ENCODE results near the gene MB. TPM values are rescaled to one million over a fixed set of nuclear protein-coding genes. Genes with fewer than 3 reads are reported as not detected.

Gene MB
- total RNA-seq, 2 donors from 2014 or later = not detected

- ATAC-seq (peak; percentile 86 to 92), DNase-seq (ENCODE audit: low spot score) (peak; percentile 88)
- Mint-ChIP-seq H3K27ac (peak within 1 kb of the TSS; percentile 98 to 99), H3K4me1 (ENCODE audit: low read depth in 2 of 2) (peaks cover 44 to 45% of the 10 kb centered on the region in 2 donors), H3K36me3 (peaks cover 30% of the 10 kb centered on the region), H3K27me3 (no peaks in the 10 kb centered on the region), H3K9me3 (no peaks in the 10 kb centered on the region), H3K4me3 (peak within 1 kb of the TSS; percentile 99)
These were observed 31.2 kb upstream of the MB start, which contains the start of gene APOL6 for GRCh38 chr22:35648066-35649025. APOL6 (plus strand) TSS chr22:35648446; CDS start chr22:35656426, 7,980 bp downstream.

DNA sequence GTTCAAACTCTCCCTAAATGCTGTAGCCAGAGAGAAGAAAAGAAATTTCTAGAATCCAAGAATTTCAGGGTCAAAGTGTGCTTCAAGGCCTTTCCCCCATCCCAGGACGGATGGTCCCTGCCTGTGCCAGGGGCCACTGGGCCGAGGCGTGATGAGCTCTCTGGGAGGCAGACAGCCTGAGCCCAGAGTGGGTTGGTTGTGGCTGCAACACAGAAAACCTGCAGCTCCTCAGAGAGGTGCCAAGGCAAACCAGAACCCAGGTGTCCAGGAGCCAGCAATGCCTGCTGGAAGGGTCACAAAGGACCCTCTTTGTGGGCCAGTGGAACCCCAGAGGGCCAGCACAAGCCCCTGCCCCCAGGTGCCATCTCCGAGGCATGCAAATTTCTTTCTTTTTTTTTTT is 28.5 kb upstream of the MB start:
- H3K4me3 Mint-ChIP-seq = no peak overlapping the region
- DNase-seq (ENCODE audit: low spot score) = no peak

GRCh38 chr22:35643991-35644390 is 26.9 kb upstream of the MB start:
- DNase-seq (ENCODE audit: low spot score) = no peak
- H3K4me1 Mint-ChIP-seq (ENCODE audit: low read depth in 2 of 2) = peaks cover 18 to 19% of the 10 kb centered on the region in 2 donors
- H3K27me3 Mint-ChIP-seq = no peaks in the 10 kb centered on the region
- no peak for ATAC-seq
- no peaks in the 10 kb centered on the region for H3K9me3 Mint-ChIP-seq
- H3K4me3 Mint-ChIP-seq = no peak overlapping the region
- H3K36me3 Mint-ChIP-seq = peaks cover 9% of the 10 kb centered on the region
- H3K27ac Mint-ChIP-seq = no peak overlapping the region

More for the DNA sequence above, 28.5 kb upstream of the MB start:
- Mint-ChIP-seq H3K9me3 (no peaks in the 10 kb centered on the region), H3K27ac (peak overlapping the region in 1 of 2 donors; percentile 98), H3K36me3 (peaks cover 15% of the 10 kb centered on the region), H3K27me3 (no peaks in the 10 kb centered on the region), H3K4me1 (ENCODE audit: low read depth in 2 of 2) (peaks cover 30 to 32% of the 10 kb centered on the region in 2 donors)
- no peak for ATAC-seq

GRCh38 chr22:35642305-35642741 is 25.2 kb upstream of the MB start:
- Mint-ChIP-seq H3K4me1 (ENCODE audit: low read depth in 2 of 2) (peaks cover 6 to 10% of the 10 kb centered on the region in 2 donors), H3K27me3 (no peaks in the 10 kb centered on the region), H3K27ac (peak overlapping the region in 1 of 2 donors; percentile 60), H3K36me3 (no peaks in the 10 kb centered on the region), H3K4me3 (no peak overlapping the region), H3K9me3 (no peaks in the 10 kb centered on the region)
- ATAC-seq = no peak
- DNase-seq (ENCODE audit: low spot score) = no peak

- peak overlapping the region in 1 of 2 donors; percentile 60 for H3K27ac Mint-ChIP-seq
- H3K4me3 Mint-ChIP-seq = no peak overlapping the region
- no peaks in the 10 kb centered on the region for H3K27me3 Mint-ChIP-seq
These were observed 24.5 kb upstream of the MB start for GRCh38 chr22:35641494-35642120.

DNA sequence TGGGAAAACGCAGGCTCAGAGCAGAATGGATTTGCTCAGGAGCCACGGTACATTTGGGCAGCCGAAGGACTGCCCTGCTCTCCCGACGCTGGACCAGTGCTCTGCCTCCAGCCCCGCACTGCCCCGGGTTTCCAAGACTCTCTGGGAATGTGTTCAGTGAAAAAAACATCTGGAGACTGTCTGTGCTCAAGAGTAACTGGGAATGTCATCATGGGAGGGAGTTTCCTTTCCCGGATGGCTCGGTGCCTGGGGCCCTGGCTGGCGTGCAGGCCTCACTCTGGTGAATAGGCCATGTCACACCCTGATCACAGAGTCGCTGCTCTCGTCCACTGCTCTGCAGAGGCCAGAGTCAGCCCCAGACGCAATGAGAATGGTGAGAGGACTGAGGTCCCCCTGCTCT is 21.3 kb upstream of the MB start:
- Mint-ChIP-seq H3K9me3 (no peaks in the 10 kb centered on the region), H3K36me3 (no peaks in the 10 kb centered on the region), H3K27me3 (peaks cover 3 to 4% of the 10 kb centered on the region in 2 donors), H3K4me1 (ENCODE audit: low read depth in 2 of 2) (peaks cover 13 to 16% of the 10 kb centered on the region in 2 donors), H3K27ac (peak overlapping the region in 1 of 2 donors; percentile 52), H3K4me3 (no peak overlapping the region)
- ATAC-seq (no peak), DNase-seq (ENCODE audit: low spot score) (no peak)

More at GRCh38 chr22:35641494-35642120, 24.5 kb upstream of the MB start:
- ATAC-seq = no peak
- Mint-ChIP-seq H3K4me1 (ENCODE audit: low read depth in 2 of 2) (peaks cover 0 to 2% of the 10 kb centered on the region in 2 donors), H3K36me3 (no peaks in the 10 kb centered on the region), H3K9me3 (no peaks in the 10 kb centered on the region)
- DNase-seq (ENCODE audit: low spot score) = no peak

- Mint-ChIP-seq H3K9me3 (no peaks in the 10 kb centered on the region), H3K4me1 (ENCODE audit: low read depth in 2 of 2) (peaks cover 18 to 20% of the 10 kb centered on the region in 2 donors), H3K36me3 (no peaks in the 10 kb centered on the region), H3K27ac (peak overlapping the region in 1 of 2 donors; percentile 52), H3K4me3 (no peak overlapping the region), H3K27me3 (peaks cover 3 to 7% of the 10 kb centered on the region in 2 donors)
- no peak for ATAC-seq
- no peak for DNase-seq (ENCODE audit: low spot score)
These were observed 20.9 kb upstream of the MB start for GRCh38 chr22:35638001-35638400.

DNA sequence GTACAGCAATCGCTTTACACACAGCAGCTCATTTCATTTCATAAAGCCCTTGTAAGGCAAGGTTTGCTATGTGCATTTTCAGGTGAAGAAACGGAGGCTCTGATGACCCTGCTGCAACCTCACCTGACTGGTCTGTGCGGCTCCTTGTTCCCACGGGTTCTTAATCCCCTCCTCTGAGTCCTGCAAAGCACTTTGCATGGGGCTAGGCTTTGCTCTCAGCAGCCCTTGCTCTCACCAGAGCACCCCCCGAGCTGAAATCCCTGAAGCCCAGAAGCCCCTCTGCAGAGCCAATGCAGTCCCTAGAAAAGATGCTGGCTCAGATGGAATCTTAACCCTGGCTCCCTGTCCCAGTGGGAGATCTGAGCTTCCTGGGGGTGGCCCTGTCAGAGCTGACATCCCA is 20.1 kb upstream of the MB start:
- ATAC-seq (no peak), DNase-seq (ENCODE audit: low spot score) (no peak)
- Mint-ChIP-seq H3K27me3 (peaks cover 3 to 7% of the 10 kb centered on the region in 2 donors), H3K4me3 (no peak overlapping the region), H3K36me3 (no peaks in the 10 kb centered on the region), H3K27ac (no peak overlapping the region), H3K9me3 (no peaks in the 10 kb centered on the region), H3K4me1 (ENCODE audit: low read depth in 2 of 2) (peaks cover 19 to 20% of the 10 kb centered on the region in 2 donors)

DNA sequence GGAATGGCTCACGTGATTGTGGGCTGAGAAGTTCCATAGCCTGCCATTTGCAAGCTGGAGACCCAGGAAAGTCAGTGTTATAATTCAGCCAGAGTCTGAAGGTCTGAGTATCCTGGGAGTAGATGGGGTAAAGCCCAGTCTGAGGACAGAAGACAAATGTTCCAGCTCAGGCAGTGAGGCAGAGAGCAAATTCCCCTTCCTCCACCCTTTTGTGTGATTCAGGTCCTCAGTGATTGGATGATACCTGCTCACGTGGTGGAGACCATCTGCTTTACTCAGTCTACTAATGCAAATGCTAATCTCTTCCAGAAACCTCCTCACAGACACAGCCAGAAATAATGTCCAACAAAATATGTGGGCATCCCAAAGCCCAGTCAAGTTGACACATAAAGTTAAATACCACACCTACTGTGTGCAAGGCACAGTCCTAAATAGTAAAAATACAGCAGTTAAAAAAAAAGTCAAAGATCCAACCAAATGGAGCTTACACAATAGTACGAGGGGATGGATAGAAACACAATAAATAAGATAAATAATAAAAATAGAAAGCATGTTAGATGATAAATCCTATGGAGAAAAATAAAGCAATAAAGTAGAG is 17.9 kb upstream of the MB start:
- Mint-ChIP-seq H3K27ac (peak overlapping the region in 1 of 2 donors; percentile 13), H3K4me1 (ENCODE audit: low read depth in 2 of 2) (peaks cover 28 to 30% of the 10 kb centered on the region in 2 donors), H3K9me3 (no peaks in the 10 kb centered on the region), H3K4me3 (peak overlapping the region; percentile 68), H3K36me3 (no peaks in the 10 kb centered on the region), H3K27me3 (peaks cover 3 to 7% of the 10 kb centered on the region in 2 donors)
- DNase-seq (ENCODE audit: low spot score) (no peak), ATAC-seq (no peak)

DNA sequence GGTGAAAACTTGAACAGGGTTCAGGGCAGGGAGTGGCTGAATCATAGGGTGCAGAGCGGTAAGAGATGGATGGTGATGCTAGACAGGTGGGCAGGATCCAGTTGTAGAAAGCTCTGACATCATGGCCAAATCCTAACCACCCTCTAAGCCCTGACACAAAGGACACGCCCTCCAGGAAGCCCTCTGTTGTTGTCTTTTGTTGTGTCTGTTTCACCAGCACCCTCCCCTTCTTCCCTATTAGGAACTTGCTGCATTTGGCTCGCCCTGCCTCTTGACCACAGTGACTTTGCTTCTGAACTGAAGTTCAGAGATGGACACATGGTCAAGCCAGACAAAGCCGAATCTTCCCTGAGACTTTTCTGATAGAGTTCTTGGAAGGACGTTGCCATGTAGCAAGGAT is 16.9 kb upstream of the MB start:
- DNase-seq (ENCODE audit: low spot score) = no peak
- Mint-ChIP-seq H3K9me3 (no peaks in the 10 kb centered on the region), H3K4me1 (ENCODE audit: low read depth in 2 of 2) (peaks cover 38 to 39% of the 10 kb centered on the region in 2 donors), H3K36me3 (no peaks in the 10 kb centered on the region), H3K27ac (peak overlapping the region in 1 of 2 donors; percentile 13), H3K4me3 (no peak overlapping the region), H3K27me3 (peaks cover 3 to 7% of the 10 kb centered on the region in 2 donors)
- no peak for ATAC-seq

- H3K27ac Mint-ChIP-seq = peak overlapping the region; percentile 28 to 34
- H3K36me3 Mint-ChIP-seq = no peaks in the 10 kb centered on the region
- H3K27me3 Mint-ChIP-seq = peaks cover 3 to 7% of the 10 kb centered on the region in 2 donors
- no peak for ATAC-seq
- no peak for DNase-seq (ENCODE audit: low spot score)
- H3K9me3 Mint-ChIP-seq = no peaks in the 10 kb centered on the region
- H3K4me1 Mint-ChIP-seq (ENCODE audit: low read depth in 2 of 2) = peaks cover 40% of the 10 kb centered on the region in 2 donors
- no peak overlapping the region for H3K4me3 Mint-ChIP-seq
These were observed 16.4 kb upstream of the MB start for GRCh38 chr22:35633520-35633919.

- no peak overlapping the region for H3K4me3 Mint-ChIP-seq
- peaks cover 3 to 7% of the 10 kb centered on the region in 2 donors for H3K27me3 Mint-ChIP-seq
- ATAC-seq (no peak), DNase-seq (ENCODE audit: low spot score) (no peak)
- no peaks in the 10 kb centered on the region for H3K36me3 Mint-ChIP-seq
- H3K27ac Mint-ChIP-seq = peak overlapping the region; percentile 28 to 34
- H3K4me1 Mint-ChIP-seq (ENCODE audit: low read depth in 2 of 2) = peaks cover 43% of the 10 kb centered on the region in 2 donors
- H3K9me3 Mint-ChIP-seq = no peaks in the 10 kb centered on the region
These were observed 15.8 kb upstream of the MB start for GRCh38 chr22:35632935-35633334.

GRCh38 chr22:35631597-35631996 is 14.5 kb upstream of the MB start:
- DNase-seq (ENCODE audit: low spot score) (no peak), ATAC-seq (no peak)
- Mint-ChIP-seq H3K9me3 (no peaks in the 10 kb centered on the region), H3K27me3 (peaks cover 3 to 7% of the 10 kb centered on the region in 2 donors), H3K4me3 (no peak overlapping the region), H3K4me1 (ENCODE audit: low read depth in 2 of 2) (peaks cover 50 to 52% of the 10 kb centered on the region in 2 donors), H3K27ac (peak overlapping the region; percentile 83 to 89), H3K36me3 (no peaks in the 10 kb centered on the region)

All from natural killer cell treated with Interleukin-12 subunit alpha and Interleukin-12 subunit beta and Interleukin-15 and Interleukin-18, amount 100 ng/mL, for 72 hours (primary cell).